DND-41 (cell line): Measurements from ENCODE around the gene SDR9C7.
"Not testable (repeated sequence)": the region's sequence is repeated elsewhere in the genome, so short reads cannot be mapped to it uniquely, and the experiment has no call there.

Source experiments
- ATAC-seq: fragments of 200-7000 bp; cut with Tn5 transposase; 3 replicates; pipeline ENCODE4 v1.9.1; 2021; ENCODE audit warnings: low read depth; ENCODE audit not compliant: insufficient read depth
- DNase-seq: peaks from one replicate; pipeline ENCODE4 v3.0.0-alpha.2; 2020
- H2AFZ ChIP-seq: 2 replicates; pipeline ENCODE4 v1.6.0; 2012; ENCODE audit warnings: low read depth, low read length
- H3K27ac ChIP-seq: 2 replicates; pipeline ENCODE4 v1.5.1; 2012; ENCODE audit warnings: low read length, inconsistent platforms
- H3K27me3 ChIP-seq: fragments of 200-600 bp; sonication (generic); 2 replicates; pipeline ENCODE4 v1.6.0; 2012; ENCODE audit warnings: low read length, mild to moderate bottlenecking, inconsistent platforms; ENCODE audit not compliant: insufficient read depth, poor library complexity
- H3K36me3 ChIP-seq: 2 replicates; pipeline ENCODE4 v1.5.1; 2012; ENCODE audit warnings: low read length, inconsistent platforms; ENCODE audit not compliant: insufficient read depth
- H3K4me1 ChIP-seq: 2 replicates; pipeline ENCODE4 v1.5.1; 2012; ENCODE audit warnings: mild to moderate bottlenecking, low read length; ENCODE audit not compliant: insufficient read depth
- H3K4me2 ChIP-seq: 2 replicates; pipeline ENCODE4 v1.6.0; 2012; ENCODE audit warnings: mild to moderate bottlenecking, moderate library complexity, low read length, inconsistent platforms; ENCODE audit not compliant: insufficient read depth
- H3K4me3 ChIP-seq, 2 experiments: fragments of 200-600 bp in 1 of 2; shearing (Covaris generic) in 1 of 2; 2 replicates each; pipeline ENCODE4 v1.5.1; 2012 to 2016; ENCODE audit warnings: inconsistent platforms in 2 of 2, low read length in 2 of 2, mild to moderate bottlenecking in 2 of 2, low read depth in 1 of 2, moderate library complexity in 1 of 2
- H3K79me2 ChIP-seq: 2 replicates; pipeline ENCODE4 v1.6.0; 2012; ENCODE audit warnings: low read length, inconsistent platforms; ENCODE audit not compliant: insufficient read depth
- H3K9ac ChIP-seq: 2 replicates; pipeline ENCODE4 v1.6.0; 2012; ENCODE audit warnings: low read depth, mild to moderate bottlenecking, inconsistent platforms, low read length, moderate library complexity
- H3K9me3 ChIP-seq: 2 replicates; pipeline ENCODE4 v1.5.1; 2012; ENCODE audit warnings: low read length, moderate library complexity, mild to moderate bottlenecking, inconsistent platforms; ENCODE audit not compliant: insufficient read depth, severe bottlenecking
- H4K20me1 ChIP-seq: 2 replicates; pipeline ENCODE4 v1.6.0; 2012; ENCODE audit warnings: low read length; ENCODE audit not compliant: insufficient read depth
- CTCF ChIP-seq: IDR thresholded peaks from 2 replicates; pipeline ENCODE4 v1.5.1; 2012; ENCODE audit warnings: borderline replicate concordance, low read length, moderate library complexity, mild to moderate bottlenecking; ENCODE audit not compliant: poor library complexity, severe bottlenecking; ENCODE audit errors: extremely low read depth
- EZH2 ChIP-seq: IDR thresholded peaks from 3 replicates; pipeline ENCODE4 v1.6.1; 2012; ENCODE audit warnings: borderline replicate concordance, low read depth, mild to moderate bottlenecking, moderate library complexity, low read length, inconsistent platforms; ENCODE audit not compliant: severe bottlenecking

SDR9C7 gene

GRCh38 chr12:56965997-56966642, 31.9 kb upstream of the SDR9C7 start:
- H3K79me2 ChIP-seq, H3K27me3 ChIP-seq, H3K4me2 ChIP-seq, H3K27ac ChIP-seq, ATAC-seq, DNase-seq, H4K20me1 ChIP-seq, H3K4me3 ChIP-seq, H3K9me3 ChIP-seq, H2AFZ ChIP-seq, H3K36me3 ChIP-seq, H3K4me1 ChIP-seq, H3K9ac ChIP-seq: not testable (repeated sequence)

GRCh38 chr12:56965124-56965523, 30.9 kb upstream of the SDR9C7 start:
- not testable (repeated sequence) for H4K20me1 ChIP-seq, H3K79me2 ChIP-seq, H3K9me3 ChIP-seq, H2AFZ ChIP-seq, H3K4me3 ChIP-seq, H3K9ac ChIP-seq, H3K36me3 ChIP-seq, ATAC-seq, DNase-seq, H3K4me2 ChIP-seq, H3K4me1 ChIP-seq, H3K27me3 ChIP-seq, H3K27ac ChIP-seq

- H3K27ac ChIP-seq, H3K4me1 ChIP-seq, ATAC-seq, H3K27me3 ChIP-seq, H3K9me3 ChIP-seq, H3K79me2 ChIP-seq, H3K4me2 ChIP-seq, H3K36me3 ChIP-seq, DNase-seq, H4K20me1 ChIP-seq, H3K4me3 ChIP-seq, H2AFZ ChIP-seq, H3K9ac ChIP-seq: not testable (repeated sequence)
Measured at GRCh38 chr12:56963557-56963956, 29.3 kb upstream of the SDR9C7 start.

- not testable (repeated sequence) for H3K79me2 ChIP-seq, H3K4me2 ChIP-seq, H2AFZ ChIP-seq
Measured at GRCh38 chr12:56962247-56962646, 28.0 kb upstream of the SDR9C7 start.

GRCh38 chr12:56958422-56958821, 24.2 kb upstream of the SDR9C7 start:
- Histone ChIP-seq H3K4me2 (no peak overlapping the region), H3K36me3 (no peaks in the 10 kb centered on the region), H3K9ac (no peak overlapping the region), H3K27ac (no peak overlapping the region), H3K27me3 (no peaks in the 10 kb centered on the region), H3K79me2 (no peaks in the 10 kb centered on the region), H3K9me3 (peaks cover 6% of the 10 kb centered on the region), H3K4me1 (no peaks in the 10 kb centered on the region), H3K4me3 (no peak overlapping the region), H4K20me1 (no peaks in the 10 kb centered on the region), H2AFZ (no peak overlapping the region)
- no peak for DNase-seq
- no peak for ATAC-seq
- no peak for TF ChIP-seq CTCF
- TF ChIP-seq EZH2 = no peak

More at GRCh38 chr12:56962247-56962646, 28.0 kb upstream of the SDR9C7 start:
- not testable (repeated sequence) for H3K4me1 ChIP-seq, H3K27ac ChIP-seq, DNase-seq, H3K4me3 ChIP-seq, H3K9me3 ChIP-seq, H3K9ac ChIP-seq, H4K20me1 ChIP-seq, H3K36me3 ChIP-seq, ATAC-seq, H3K27me3 ChIP-seq
